Activated CD8-positive, alpha-beta memory T cell treated with anti-CD3 and anti-CD28 coated beads for 48 hours (primary cell): ENCODE results near the gene PPP1R14D.

Source experiments
- DNase-seq, 3 experiments: peaks; one replicate each; pipeline ENCODE4 v3.0.0-alpha.2; 2020; ENCODE audit warnings: low read depth in 2 of 3, low spot score in 2 of 3

Gene PPP1R14D

GRCh38 chr15:40787344-40787841 lies 41.1 kb downstream of the PPP1R14D start:
- DNase-seq, result peak in 2 of 3 experiments; percentile 29 to 33

GRCh38 chr15:40785814-40786213 lies 42.7 kb downstream of the PPP1R14D start:
- no peak for DNase-seq

GRCh38 chr15:40785164-40785563 lies 43.3 kb downstream of the PPP1R14D start:
- DNase-seq, result no peak

GRCh38 chr15:40782609-40783227 lies 45.8 kb downstream of the PPP1R14D start:
- peak; percentile 32 to 47 (median 43) for DNase-seq

GRCh38 chr15:40776537-40777141 lies 51.9 kb downstream of the PPP1R14D start:
- no peak for DNase-seq

GRCh38 chr15:40775740-40776536 lies 52.6 kb downstream of the PPP1R14D start:
- DNase-seq, result no peak

GRCh38 chr15:40775007-40775406 lies 53.5 kb downstream of the PPP1R14D start:
- DNase-seq, result no peak

- no peak for DNase-seq
These were observed 54.6 kb downstream of the PPP1R14D start for GRCh38 chr15:40773902-40774301.

- DNase-seq, result no peak
These were observed 55.0 kb downstream of the PPP1R14D start for GRCh38 chr15:40773496-40773895.

GRCh38 chr15:40772014-40772413 lies 56.5 kb downstream of the PPP1R14D start:
- no peak for DNase-seq

- DNase-seq, result no peak
These were observed 57.3 kb downstream of the PPP1R14D start for GRCh38 chr15:40771242-40771641.

- DNase-seq, result no peak
These were observed 58.3 kb downstream of the PPP1R14D start for GRCh38 chr15:40770147-40770721.

GRCh38 chr15:40769274-40770146 lies 59.0 kb downstream of the PPP1R14D start, which contains the start of gene C15orf62:
Gene C15orf62, plus strand, starts transcription at chr15:40769980. Its CDS starts 516 bp downstream, at chr15:40770496.
- peak; percentile 23 to 40 (median 36) for DNase-seq

- DNase-seq, result no peak
These were observed 59.8 kb downstream of the PPP1R14D start for GRCh38 chr15:40768521-40769273.

GRCh38 chr15:40767838-40768500 lies 60.5 kb downstream of the PPP1R14D start:
- no peak for DNase-seq

GRCh38 chr15:40766906-40767837 lies 61.3 kb downstream of the PPP1R14D start:
- no peak for DNase-seq

GRCh38 chr15:40766194-40766815 lies 62.2 kb downstream of the PPP1R14D start:
- no peak for DNase-seq
